HCT116 (cell line): ENCODE measurements around the gene HK3. TPM values are rescaled to one million over a fixed set of nuclear protein-coding genes. Genes with fewer than 3 reads are reported as not detected.

Source experiments
- ATAC-seq: fragments of 200-7000 bp; cut with Tn5 transposase; 2 replicates; pipeline ENCODE4 v1.9.1; 2020; ENCODE audit warnings: mild to moderate bottlenecking, moderate library complexity
- BruUV-seq: library from RNA; stranded (reverse); fragments of 400-500 nt; replicated peaks from 2 replicates; lab custom pipeline; 2021; lab: Mats Ljungman, UMichigan
- CTCF ChIA-PET: fragments of 300-600 bp; sonication (Branson Sonifier 250); formaldehyde crosslinking; loops from one replicate; lab custom pipeline; 2021; ENCODE audit warnings: antibody characterized with exemption; lab: Charles Lee
- POLR2A ChIA-PET: fragments of 300-600, 350-600 bp; sonication (Branson Sonifier 250); formaldehyde crosslinking; loops from one replicate; lab custom pipeline; 2021; ENCODE audit warnings: antibody characterized with exemption; lab: Charles Lee
- RAD21 ChIA-PET, 2 experiments: fragments of 300-600 bp; sonication (Branson Sonifier 250); formaldehyde crosslinking; loops; one replicate each; lab custom pipeline; 2023; ENCODE audit warnings: low total read pairs in 2 of 2; ENCODE audit not compliant: uncharacterized antibody in 2 of 2, unreplicated experiment in 2 of 2, low non-redundant PET in 1 of 2; lab: Charles Lee
- DNase-seq: peaks from one replicate; pipeline ENCODE4 v3.0.0-alpha.2; 2010; ENCODE audit warnings: low read depth, low spot score
- H2AFZ ChIP-seq: fragments of 200-600 bp; shearing (Covaris generic), sonication (generic); 2 replicates; pipeline ENCODE4 v1.6.1; 2017; ENCODE audit warnings: low read depth, mixed run types, mixed read lengths, antibody characterized with exemption, low read length; ENCODE audit not compliant: poor library complexity, severe bottlenecking
- H3K27ac ChIP-seq: 2 replicates; pipeline ENCODE4 v1.5.1; 2012; ENCODE audit warnings: low read depth, low read length
- H3K27me3 ChIP-seq: fragments of 200-600 bp; sonication (generic); 2 replicates; pipeline ENCODE4 v1.6.1; 2016; ENCODE audit warnings: mixed run types, low read length, mixed read lengths; ENCODE audit not compliant: insufficient read depth
- H3K36me3 ChIP-seq, 2 experiments: fragments of 200-500 bp in 1 of 2; fragments of 200-600 bp in 1 of 2; sonication (Bioruptor generic) in 1 of 2; sonication (generic) in 1 of 2; 2 replicates each; pipeline versions ENCODE4 v1.5.1 to v1.6.1; 2014 to 2016; ENCODE audit warnings: low read length in 2 of 2, inconsistent platforms in 1 of 2, mixed read lengths in 1 of 2, mixed run types in 1 of 2; ENCODE audit not compliant: insufficient read depth in 2 of 2, control insufficient read depth in 1 of 2
- H3K4me1 ChIP-seq, 2 experiments: fragments of 200-600 bp in 1 of 2; sonication (generic) in 1 of 2; 2 replicates each; pipeline versions ENCODE4 v1.5.1 to v1.6.1; 2012 to 2017; ENCODE audit warnings: low read length in 2 of 2, inconsistent platforms in 1 of 2, mild to moderate bottlenecking in 1 of 2, mixed read lengths in 1 of 2, mixed run types in 1 of 2, moderate library complexity in 1 of 2; ENCODE audit not compliant: insufficient read depth in 2 of 2, control insufficient read depth in 1 of 2
- H3K4me2 ChIP-seq: fragments of 200-600 bp; sonication (generic); 2 replicates; pipeline ENCODE4 v1.6.1; 2017; ENCODE audit warnings: mixed run types, low read length, mixed read lengths
- H3K4me3 ChIP-seq, 2 experiments: fragments of 200-600 bp in 1 of 2; sonication (generic) in 1 of 2; replicated peaks in 1 of 2; 2 replicates each; pipeline ENCODE4 v1.5.1; 2011 to 2016; ENCODE audit warnings: low read length in 2 of 2, control low read depth in 1 of 2, low read depth in 1 of 2, mild to moderate bottlenecking in 1 of 2, mixed read lengths in 1 of 2, mixed run types in 1 of 2
- H3K79me2 ChIP-seq: fragments of 200-600 bp; sonication (generic); 2 replicates; pipeline ENCODE4 v1.6.1; 2017; ENCODE audit warnings: mild to moderate bottlenecking, mixed run types, low read length, moderate library complexity, mixed read lengths; ENCODE audit not compliant: insufficient read depth
- H3K9ac ChIP-seq: fragments of 200-600 bp; sonication (generic); 2 replicates; pipeline ENCODE4 v1.6.1; 2016; ENCODE audit warnings: low read length, mixed read lengths
- H3K9me2 ChIP-seq: fragments of 200-600 bp; sonication (generic), shearing (Covaris generic); 2 replicates; pipeline ENCODE4 v1.6.1; 2017; ENCODE audit warnings: mixed run types, mild to moderate bottlenecking, moderate library complexity; ENCODE audit not compliant: insufficient read depth
- H3K9me3 ChIP-seq, 2 experiments: fragments of 200-500 bp in 1 of 2; fragments of 200-600 bp in 1 of 2; sonication (Bioruptor generic) in 1 of 2; sonication (generic) in 1 of 2; 2 replicates each; pipeline ENCODE4 v1.6.1; 2014 to 2017; ENCODE audit warnings: low read length in 2 of 2, mixed read lengths in 2 of 2, inconsistent platforms in 1 of 2, low read depth in 1 of 2, mild to moderate bottlenecking in 1 of 2, mixed run types in 1 of 2, moderate library complexity in 1 of 2; ENCODE audit not compliant: control insufficient read depth in 1 of 2, insufficient read depth in 1 of 2
- H4K20me1 ChIP-seq: fragments of 200-600 bp; sonication (generic), shearing (Covaris generic); 2 replicates; pipeline ENCODE4 v1.6.1; 2017; ENCODE audit warnings: mixed run types, mild to moderate bottlenecking, moderate library complexity; ENCODE audit not compliant: insufficient read depth
- EGR1 ChIP-seq: IDR thresholded peaks from 2 replicates; pipeline ENCODE4 v1.6.1; 2012; ENCODE audit warnings: low read depth
- FOSL1 ChIP-seq: IDR thresholded peaks from 2 replicates; pipeline ENCODE4 v1.6.1; 2012; ENCODE audit warnings: low read depth
- JUND ChIP-seq: IDR thresholded peaks from 2 replicates; pipeline ENCODE4 v1.6.1; 2012
- RAD21 ChIP-seq: IDR thresholded peaks from 2 replicates; pipeline ENCODE4 v1.6.1; 2012; ENCODE audit warnings: low read depth, mild to moderate bottlenecking
- YY1 ChIP-seq: IDR thresholded peaks from 2 replicates; pipeline ENCODE4 v1.6.1; 2011; ENCODE audit warnings: low read length, low read depth, moderate library complexity, mild to moderate bottlenecking; ENCODE audit not compliant: insufficient replicate concordance; ENCODE audit errors: extremely low read depth
- ZFX ChIP-seq: fragments of 450-650 bp; IDR thresholded peaks from 2 replicates; pipeline ENCODE4 v1.6.1; 2017
- intact Hi-C: fragments of 100-400 bp; cut with micrococcal nuclease; formaldehyde crosslinking; loops from 2 replicates; pipeline ENCODE4 v1.10.0; 2022
- total RNA-seq: library from RNA; stranded (reverse); gene quantifications from one replicate; pipeline ENCODE4 v1.2.1, GENCODE V29; 2021; ENCODE audit not compliant: unreplicated experiment
- TF ChIP-seq, protein P1 (sequence below): IDR thresholded peaks from 2 replicates; pipeline ENCODE4 v1.6.1; 2012
- TF ChIP-seq, protein P2 (sequence below): IDR thresholded peaks from 2 replicates; pipeline ENCODE4 v1.6.1; 2011; ENCODE audit warnings: mild to moderate bottlenecking, low read length, moderate library complexity; ENCODE audit not compliant: insufficient replicate concordance; ENCODE audit errors: extremely low read depth
- TF ChIP-seq, protein P3 (sequence below), 3 experiments: fragments of 200-600 bp in 1 of 3; sonication (generic) in 1 of 3; IDR thresholded peaks in 2 of 3; conservative IDR thresholded peaks in 1 of 3; 2 replicates each; pipeline ENCODE4 v1.5.1; 2012 to 2017; ENCODE audit warnings: low read depth in 2 of 3, low read length in 2 of 3, antibody characterized with exemption in 1 of 3, borderline replicate concordance in 1 of 3, control low read depth in 1 of 3, mild to moderate bottlenecking in 1 of 3, mixed read lengths in 1 of 3, mixed run types in 1 of 3, moderate library complexity in 1 of 3; ENCODE audit not compliant: insufficient read depth in 1 of 3

Gene HK3
- total RNA-seq, 1 experiment from 2014 or later: 0.30 TPM

DNA sequence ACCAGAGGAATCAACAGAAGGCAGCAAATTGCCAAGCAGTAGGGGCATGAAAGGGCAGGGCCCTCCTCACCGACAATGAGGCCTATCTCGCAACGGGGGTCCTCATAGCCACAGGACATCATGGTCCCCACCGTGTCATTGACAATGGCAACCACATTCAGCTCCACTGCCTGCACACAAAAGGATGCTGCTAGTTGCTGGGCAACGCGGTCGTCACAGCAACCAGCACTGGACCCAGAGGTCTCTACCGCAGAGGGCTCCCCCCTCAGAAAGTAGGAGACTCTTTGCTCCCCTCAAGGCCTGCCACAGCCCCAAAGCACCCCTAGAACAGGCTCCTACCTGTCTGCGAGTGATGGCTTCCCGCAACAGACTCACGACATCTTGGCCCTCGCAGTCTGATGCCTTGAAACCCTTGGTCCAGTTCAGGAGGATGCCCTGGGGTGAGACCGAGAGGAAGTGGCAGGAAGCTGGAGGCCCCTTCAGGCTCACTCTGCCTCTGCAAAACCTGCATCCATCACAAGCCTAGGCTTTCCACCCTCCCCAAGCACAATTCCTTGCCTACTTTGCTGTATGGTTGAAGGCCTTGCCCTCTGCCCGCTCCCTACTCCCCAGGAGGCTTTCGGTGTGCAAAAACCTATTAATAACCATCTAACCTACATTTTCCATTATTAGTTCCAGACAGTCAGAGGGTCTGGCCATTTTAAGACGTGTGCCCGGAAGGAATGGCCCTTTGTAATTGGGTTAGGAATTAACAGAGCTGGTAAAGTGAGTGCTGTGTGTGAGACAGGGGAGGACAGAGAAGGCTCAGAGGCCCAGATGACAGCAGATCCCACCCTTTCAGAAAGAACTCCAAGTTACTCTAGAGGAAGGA is 15.2 kb downstream of the HK3 start:
- no peaks in the 10 kb centered on the region for H3K79me2 ChIP-seq
- H3K9me2 ChIP-seq: no peaks in the 10 kb centered on the region
- H3K9ac ChIP-seq: no peak overlapping the region
- no peak overlapping the region for H3K27ac ChIP-seq
- ATAC-seq: no peak
- no peak overlapping the region for H3K4me2 ChIP-seq
- RAD21 ChIA-PET: no interaction called here
- no TSS peak for BruUV-seq
- no peaks in the 10 kb centered on the region for H3K36me3 ChIP-seq
- no peaks in the 10 kb centered on the region for H4K20me1 ChIP-seq
- TF ChIP-seq, protein P1, sequence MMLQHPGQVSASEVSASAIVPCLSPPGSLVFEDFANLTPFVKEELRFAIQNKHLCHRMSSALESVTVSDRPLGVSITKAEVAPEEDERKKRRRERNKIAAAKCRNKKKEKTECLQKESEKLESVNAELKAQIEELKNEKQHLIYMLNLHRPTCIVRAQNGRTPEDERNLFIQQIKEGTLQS: no peak
- TF ChIP-seq JUND (no peak), RAD21 (no peak), FOSL1 (no peak), YY1 (no peak), EGR1 (no peak), ZFX (no peak)
- TF ChIP-seq, protein P2, sequence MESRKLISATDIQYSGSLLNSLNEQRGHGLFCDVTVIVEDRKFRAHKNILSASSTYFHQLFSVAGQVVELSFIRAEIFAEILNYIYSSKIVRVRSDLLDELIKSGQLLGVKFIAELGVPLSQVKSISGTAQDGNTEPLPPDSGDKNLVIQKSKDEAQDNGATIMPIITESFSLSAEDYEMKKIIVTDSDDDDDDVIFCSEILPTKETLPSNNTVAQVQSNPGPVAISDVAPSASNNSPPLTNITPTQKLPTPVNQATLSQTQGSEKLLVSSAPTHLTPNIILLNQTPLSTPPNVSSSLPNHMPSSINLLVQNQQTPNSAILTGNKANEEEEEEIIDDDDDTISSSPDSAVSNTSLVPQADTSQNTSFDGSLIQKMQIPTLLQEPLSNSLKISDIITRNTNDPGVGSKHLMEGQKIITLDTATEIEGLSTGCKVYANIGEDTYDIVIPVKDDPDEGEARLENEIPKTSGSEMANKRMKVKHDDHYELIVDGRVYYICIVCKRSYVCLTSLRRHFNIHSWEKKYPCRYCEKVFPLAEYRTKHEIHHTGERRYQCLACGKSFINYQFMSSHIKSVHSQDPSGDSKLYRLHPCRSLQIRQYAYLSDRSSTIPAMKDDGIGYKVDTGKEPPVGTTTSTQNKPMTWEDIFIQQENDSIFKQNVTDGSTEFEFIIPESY: no peak
- TF ChIP-seq, protein P3, sequence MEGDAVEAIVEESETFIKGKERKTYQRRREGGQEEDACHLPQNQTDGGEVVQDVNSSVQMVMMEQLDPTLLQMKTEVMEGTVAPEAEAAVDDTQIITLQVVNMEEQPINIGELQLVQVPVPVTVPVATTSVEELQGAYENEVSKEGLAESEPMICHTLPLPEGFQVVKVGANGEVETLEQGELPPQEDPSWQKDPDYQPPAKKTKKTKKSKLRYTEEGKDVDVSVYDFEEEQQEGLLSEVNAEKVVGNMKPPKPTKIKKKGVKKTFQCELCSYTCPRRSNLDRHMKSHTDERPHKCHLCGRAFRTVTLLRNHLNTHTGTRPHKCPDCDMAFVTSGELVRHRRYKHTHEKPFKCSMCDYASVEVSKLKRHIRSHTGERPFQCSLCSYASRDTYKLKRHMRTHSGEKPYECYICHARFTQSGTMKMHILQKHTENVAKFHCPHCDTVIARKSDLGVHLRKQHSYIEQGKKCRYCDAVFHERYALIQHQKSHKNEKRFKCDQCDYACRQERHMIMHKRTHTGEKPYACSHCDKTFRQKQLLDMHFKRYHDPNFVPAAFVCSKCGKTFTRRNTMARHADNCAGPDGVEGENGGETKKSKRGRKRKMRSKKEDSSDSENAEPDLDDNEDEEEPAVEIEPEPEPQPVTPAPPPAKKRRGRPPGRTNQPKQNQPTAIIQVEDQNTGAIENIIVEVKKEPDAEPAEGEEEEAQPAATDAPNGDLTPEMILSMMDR (IDR thresholded peaks at IDR 0.05 in 2 of 3, conservative IDR thresholded peaks at IDR 0.05 in 1 of 3; ENCODE audit: borderline replicate concordance in 1 of 3, insufficient read depth in 1 of 3, low read depth in 2 of 3, low read length in 2 of 3): no peak
- TF ChIP-seq, all 23 proteins: peak for 0
- ChIA-PET POLR2A (no interaction called here), CTCF (no interaction called here)
- Histone ChIP-seq H3K9me3 (no peaks in the 10 kb centered on the region), H3K4me1 (no peaks in the 10 kb centered on the region), H3K4me3 (no peak overlapping the region), H3K27me3 (no peaks in the 10 kb centered on the region), H2AFZ (no peak overlapping the region)
- no peak for DNase-seq
- intact Hi-C loops: no loop called here
